ENCODE results near the gene RNF157.

RNF157 gene

GRCh38 chr17:76166168-76166567 is 74.1 kb downstream of the RNF157 start:
- DNase-seq (ENCODE audit: low read depth) = no peak
- peak; percentile 29 for TF ChIP-seq CTCF (conservative IDR thresholded peaks at IDR 0.05; ENCODE audit: low read depth, low read length)

GRCh38 chr17:76164331-76164730 is 76.0 kb downstream of the RNF157 start:
- no peak for TF ChIP-seq CTCF (conservative IDR thresholded peaks at IDR 0.05; ENCODE audit: low read depth, low read length)
- no peak for DNase-seq (ENCODE audit: low read depth)
- H3K4me3 ChIP-seq (ENCODE audit: low read length) = no peak overlapping the region

More at GRCh38 chr17:76166168-76166567, 74.1 kb downstream of the RNF157 start:
- no peak overlapping the region for H3K4me3 ChIP-seq (ENCODE audit: low read length)

- DNase-seq (ENCODE audit: low read depth) = no peak
- no peak for TF ChIP-seq CTCF (conservative IDR thresholded peaks at IDR 0.05; ENCODE audit: low read depth, low read length)
- no peak overlapping the region for H3K4me3 ChIP-seq (ENCODE audit: low read length)
Observed at GRCh38 chr17:76163919-76164318, 76.4 kb downstream of the RNF157 start.

GRCh38 chr17:76161619-76162266 is 78.5 kb downstream of the RNF157 start:
- H3K4me3 ChIP-seq (ENCODE audit: low read length) = no peak overlapping the region
- DNase-seq (ENCODE audit: low read depth) = no peak
- TF ChIP-seq CTCF (conservative IDR thresholded peaks at IDR 0.05; ENCODE audit: low read depth, low read length) = no peak

GRCh38 chr17:76160896-76161528 is 79.3 kb downstream of the RNF157 start:
- DNase-seq (ENCODE audit: low read depth) = no peak
- TF ChIP-seq CTCF (conservative IDR thresholded peaks at IDR 0.05; ENCODE audit: low read depth, low read length) = no peak
- H3K4me3 ChIP-seq (ENCODE audit: low read length) = no peak overlapping the region

- TF ChIP-seq CTCF (conservative IDR thresholded peaks at IDR 0.05; ENCODE audit: low read depth, low read length) = no peak
- no peak overlapping the region for H3K4me3 ChIP-seq (ENCODE audit: low read length)
- DNase-seq (ENCODE audit: low read depth) = no peak
Observed at GRCh38 chr17:76159157-76159556, 81.1 kb downstream of the RNF157 start.

- H3K4me3 ChIP-seq (ENCODE audit: low read length) = no peak overlapping the region
- TF ChIP-seq CTCF (conservative IDR thresholded peaks at IDR 0.05; ENCODE audit: low read depth, low read length) = no peak
- DNase-seq (ENCODE audit: low read depth) = no peak
Observed at GRCh38 chr17:76157759-76158158, 82.5 kb downstream of the RNF157 start.
